Endodermal cell (in vitro differentiated cells): Measurements from ENCODE around the gene BAHCC1. TPM values are rescaled to one million over a fixed set of nuclear protein-coding genes. Genes with fewer than 3 reads are reported as not detected.

ENCODE experiments used
- DNase-seq: peaks from one replicate; pipeline ENCODE4 v3.0.0-alpha.2; 2017
- H3K27ac ChIP-seq: 2 replicates; pipeline ENCODE4 v1.5.1; 2013; ENCODE audit warnings: mild to moderate bottlenecking, low read depth, low read length, moderate library complexity
- H3K27me3 ChIP-seq: 2 replicates; pipeline ENCODE4 v1.6.1; 2013; ENCODE audit warnings: mild to moderate bottlenecking, low read length, moderate library complexity; ENCODE audit not compliant: insufficient read depth, control insufficient read depth, poor library complexity, severe bottlenecking
- H3K36me3 ChIP-seq: 2 replicates; pipeline ENCODE4 v1.7.0; 2013; ENCODE audit warnings: mild to moderate bottlenecking, low read length, moderate library complexity; ENCODE audit not compliant: control insufficient read depth, insufficient read depth
- H3K4me1 ChIP-seq: one replicate; pipeline ENCODE4 v1.7.0; 2013; ENCODE audit warnings: low read length; ENCODE audit not compliant: control insufficient read depth, insufficient read depth
- H3K4me3 ChIP-seq: 2 replicates; pipeline ENCODE4 v1.5.1; 2013; ENCODE audit warnings: mild to moderate bottlenecking, low read length, moderate library complexity
- H3K9ac ChIP-seq: 2 replicates; pipeline ENCODE4 v1.6.1; 2013; ENCODE audit warnings: mild to moderate bottlenecking, low read length, moderate library complexity; ENCODE audit not compliant: poor library complexity, severe bottlenecking; ENCODE audit errors: extremely low read depth
- H3K9me3 ChIP-seq: 2 replicates; pipeline ENCODE4 v1.6.1; 2013; ENCODE audit warnings: mild to moderate bottlenecking, low read length, moderate library complexity; ENCODE audit not compliant: control insufficient read depth
- H3K27ac Mint-ChIP-seq: 2 replicates; pipeline ENCODE4 v1.8.0; 2020; ENCODE audit warnings: mixed read lengths
- H3K27me3 Mint-ChIP-seq: 2 replicates; pipeline ENCODE4 v1.8.0; 2021; ENCODE audit warnings: mild to moderate bottlenecking, mixed read lengths; ENCODE audit not compliant: insufficient read depth
- H3K36me3 Mint-ChIP-seq: 2 replicates; pipeline ENCODE4 v1.8.0; 2020; ENCODE audit warnings: low read depth, mixed read lengths
- H3K4me1 Mint-ChIP-seq: 2 replicates; pipeline ENCODE4 v1.8.0; 2020; ENCODE audit warnings: mixed read lengths
- H3K4me3 Mint-ChIP-seq: 2 replicates; pipeline ENCODE4 v1.8.0; 2020; ENCODE audit warnings: mild to moderate bottlenecking, moderate library complexity, mixed read lengths
- H3K9me3 Mint-ChIP-seq: 2 replicates; pipeline ENCODE4 v1.8.0; 2020; ENCODE audit warnings: mild to moderate bottlenecking, mixed read lengths
- CTCF ChIP-seq: fragments of 200-600 bp; sonication (generic); conservative IDR thresholded peaks from 2 replicates; pipeline ENCODE4 v1.5.0; 2021; ENCODE audit warnings: antibody characterized with exemption, mild to moderate bottlenecking
- WGBS, 2 experiments: methylation state at CpG; one replicate each; pipeline versions ENCODE4 v1.1.5 to v1.1.7; 2013; ENCODE audit warnings: missing lambda C conversion rate in 2 of 2, mixed read lengths in 1 of 2; ENCODE audit not compliant: insufficient coverage in 1 of 2, insufficient read length in 1 of 2; 5-methylcytosine and 5-hydroxymethylcytosine counted together
- total RNA-seq, 2 donors: library from RNA; stranded (reverse); fragmentation: NEBNext Ultra II Directional in 1 of 2; extraction: Animal tissue kit (Norgen Biotek cat#: 25700) in 1 of 2; gene quantifications; 2 replicates in 1 of 2; 3 replicates in 1 of 2; pipeline ENCODE4 v1.2.1, GENCODE V29; 2021

The BAHCC1 gene
- total RNA-seq, 2 donors from 2014 or later, result 63.9 to 78.1 TPM

- Histone ChIP-seq H3K4me1 (no peaks in the 10 kb centered on the region), H3K4me3 (no peak overlapping the region), H3K27ac (no peak overlapping the region), H3K36me3 (no peaks in the 10 kb centered on the region), H3K9ac (no peak overlapping the region), H3K27me3 (no peaks in the 10 kb centered on the region), H3K9me3 (no peaks in the 10 kb centered on the region)
- no peaks in the 10 kb centered on the region for H3K9me3 Mint-ChIP-seq
- DNase-seq, result no peak
- no peaks in the 10 kb centered on the region for H3K36me3 Mint-ChIP-seq
- H3K27ac Mint-ChIP-seq, result no peak overlapping the region
- 94 to 95% methylated on average over 11 to 16 of the region's 16 CpGs for WGBS, 2 experiments
- no peaks in the 10 kb centered on the region for H3K27me3 Mint-ChIP-seq
- no peak for TF ChIP-seq CTCF
- no peak overlapping the region for H3K4me3 Mint-ChIP-seq
- H3K4me1 Mint-ChIP-seq, result no peaks in the 10 kb centered on the region
These were observed 15.6 kb downstream of the BAHCC1 start for GRCh38 chr17:81410852-81411251.

GRCh38 chr17:81411305-81411704 is 16.0 kb downstream of the BAHCC1 start:
- no peaks in the 10 kb centered on the region for H3K27me3 ChIP-seq
- no peaks in the 10 kb centered on the region for H3K36me3 ChIP-seq
- no peak overlapping the region for H3K9ac ChIP-seq
- Mint-ChIP-seq H3K27ac (no peak overlapping the region), H3K9me3 (no peaks in the 10 kb centered on the region), H3K4me3 (no peak overlapping the region), H3K36me3 (no peaks in the 10 kb centered on the region), H3K27me3 (no peaks in the 10 kb centered on the region), H3K4me1 (no peaks in the 10 kb centered on the region)
- no peaks in the 10 kb centered on the region for H3K4me1 ChIP-seq
- 96% methylated on average over 7 of the region's 8 CpGs; no CpG with 5 or more reads in 1 of the 2 experiments for WGBS, 2 experiments
- no peaks in the 10 kb centered on the region for H3K9me3 ChIP-seq
- no peak for DNase-seq
- no peak for TF ChIP-seq CTCF
- no peak overlapping the region for H3K27ac ChIP-seq
- H3K4me3 ChIP-seq, result no peak overlapping the region

GRCh38 chr17:81412490-81413093 is 17.3 kb downstream of the BAHCC1 start:
- no peak for TF ChIP-seq CTCF
- H3K27ac ChIP-seq, result no peak overlapping the region
- no peak overlapping the region for H3K4me3 Mint-ChIP-seq

More at GRCh38 chr17:81412490-81413093, 17.3 kb downstream of the BAHCC1 start:
- H3K4me3 ChIP-seq, result no peak overlapping the region
- H3K36me3 ChIP-seq, result no peaks in the 10 kb centered on the region
- no peak for DNase-seq
- H3K36me3 Mint-ChIP-seq, result no peaks in the 10 kb centered on the region
- H3K9me3 ChIP-seq, result no peaks in the 10 kb centered on the region
- no peaks in the 10 kb centered on the region for H3K4me1 ChIP-seq
- no peak overlapping the region for H3K9ac ChIP-seq
- H3K9me3 Mint-ChIP-seq, result no peaks in the 10 kb centered on the region
- H3K4me1 Mint-ChIP-seq, result no peaks in the 10 kb centered on the region
- WGBS, 2 experiments, result 83 to 85% methylated on average over 19 to 29 of the region's 29 CpGs
- H3K27ac Mint-ChIP-seq, result no peak overlapping the region
- no peaks in the 10 kb centered on the region for H3K27me3 Mint-ChIP-seq
- H3K27me3 ChIP-seq, result no peaks in the 10 kb centered on the region
